A673 (cell line): ENCODE results near the gene NEDD4. TPM values are rescaled to one million over a fixed set of nuclear protein-coding genes. Genes with fewer than 3 reads are reported as not detected.

Experiments
- BruUV-seq: library from RNA; stranded (reverse); fragments of 400-500 nt; replicated peaks from 2 replicates; lab custom pipeline; 2021; lab: Mats Ljungman, UMichigan
- CTCF ChIA-PET: fragments of 300-600 bp; sonication (Branson Sonifier 250); formaldehyde crosslinking; loops from one replicate; lab custom pipeline; 2022; ENCODE audit warnings: antibody characterized with exemption; lab: Charles Lee
- POLR2A ChIA-PET: fragments of 300-600 bp; sonication (Branson Sonifier 250); formaldehyde crosslinking; loops from one replicate; lab custom pipeline; 2022; ENCODE audit warnings: antibody characterized with exemption; ENCODE audit not compliant: low non-redundant PET; lab: Charles Lee
- DNase-seq: peaks from one replicate; pipeline ENCODE4 v3.0.0-alpha.2; 2015; ENCODE audit warnings: low spot score
- H3K27ac ChIP-seq: fragments of 200-600 bp; sonication (generic); 2 replicates; pipeline ENCODE4 v1.5.1; 2016; ENCODE audit warnings: mixed run types, low read depth, mild to moderate bottlenecking, mixed read lengths, antibody characterized with exemption, low read length; ENCODE audit not compliant: poor library complexity, severe bottlenecking
- H3K27me3 ChIP-seq: fragments of 200-600 bp; sonication (generic); replicated peaks from 2 replicates; pipeline ENCODE4 v1.6.1; 2017; ENCODE audit warnings: mixed run types, low read depth, mild to moderate bottlenecking, mixed read lengths, antibody characterized with exemption, low read length; ENCODE audit not compliant: insufficient read depth, poor library complexity
- H3K36me3 ChIP-seq: fragments of 200-600 bp; sonication (generic); 2 replicates; pipeline ENCODE4 v1.6.1; 2016; ENCODE audit warnings: mixed run types, mild to moderate bottlenecking, mixed read lengths, antibody characterized with exemption, low read length; ENCODE audit not compliant: insufficient read depth, poor library complexity, severe bottlenecking
- H3K4me1 ChIP-seq: fragments of 200-600 bp; sonication (generic); 2 replicates; pipeline ENCODE4 v1.6.1; 2017; ENCODE audit warnings: mixed run types, mild to moderate bottlenecking, mixed read lengths, antibody characterized with exemption, low read length; ENCODE audit not compliant: insufficient read depth, poor library complexity, severe bottlenecking
- H3K4me3 ChIP-seq: fragments of 200-600 bp; sonication (generic); 2 replicates; pipeline ENCODE4 v1.5.1; 2016; ENCODE audit warnings: low read depth, mixed run types, mild to moderate bottlenecking, mixed read lengths, low read length; ENCODE audit not compliant: poor library complexity, severe bottlenecking
- H3K9me3 ChIP-seq: fragments of 200-600 bp; sonication (generic); 2 replicates; pipeline ENCODE4 v1.6.1; 2016; ENCODE audit warnings: mixed run types, low read depth, mild to moderate bottlenecking, mixed read lengths, antibody characterized with exemption, low read length; ENCODE audit not compliant: poor library complexity, severe bottlenecking
- CTCF ChIP-seq: fragments of 300-800, 200-600 bp; sonication (generic); conservative IDR thresholded peaks from 2 replicates; pipeline ENCODE4 v1.5.1; 2017; ENCODE audit warnings: low read depth, mild to moderate bottlenecking, antibody characterized with exemption, low read length, moderate library complexity, mixed read lengths
- EZH2 ChIP-seq: fragments of 200-600 bp; sonication (generic); IDR thresholded peaks from 2 replicates; pipeline ENCODE4 v1.6.1; 2017; ENCODE audit warnings: borderline replicate concordance, low read depth, mild to moderate bottlenecking, mixed read lengths, antibody characterized with exemption, low read length; ENCODE audit not compliant: poor library complexity, severe bottlenecking
- intact Hi-C: fragments of 100-400 bp; cut with micrococcal nuclease; formaldehyde crosslinking; loops from one replicate; pipeline ENCODE4 v1.10.0; 2022; ENCODE audit not compliant: unreplicated experiment
- total RNA-seq: library from RNA; stranded (reverse); gene quantifications from 2 replicates; pipeline ENCODE4 v1.2.3, GENCODE V29; 2021

Gene NEDD4
- total RNA-seq, 1 experiment from 2014 or later = 23.1 TPM

GRCh38 chr15:55968923-55969322, 24.5 kb downstream of the NEDD4 start:
- Histone ChIP-seq H3K4me3 (no peak overlapping the region), H3K27me3 (no peaks in the 10 kb centered on the region), H3K36me3 (no peaks in the 10 kb centered on the region), H3K27ac (no peak overlapping the region), H3K9me3 (no peaks in the 10 kb centered on the region), H3K4me1 (no peaks in the 10 kb centered on the region)
- TF ChIP-seq CTCF = no peak
- no peak for TF ChIP-seq EZH2
- ChIA-PET CTCF (no interaction called here), POLR2A (no interaction called here)
- no peak for DNase-seq
- intact Hi-C loops = no loop called here
- no TSS peak for BruUV-seq

- Histone ChIP-seq H3K4me3 (no peak overlapping the region), H3K9me3 (no peaks in the 10 kb centered on the region), H3K27me3 (no peaks in the 10 kb centered on the region), H3K4me1 (no peaks in the 10 kb centered on the region), H3K27ac (no peak overlapping the region), H3K36me3 (no peaks in the 10 kb centered on the region)
- TF ChIP-seq CTCF = no peak
- TF ChIP-seq EZH2 = no peak
- POLR2A ChIA-PET = no interaction called here
- BruUV-seq = no TSS peak
- DNase-seq = no peak
- CTCF ChIA-PET = no interaction called here
- intact Hi-C loops = no loop called here
These were observed 28.3 kb downstream of the NEDD4 start for GRCh38 chr15:55965091-55965490.

GRCh38 chr15:55960946-55961345, 32.5 kb downstream of the NEDD4 start:
- Histone ChIP-seq H3K4me3 (no peak overlapping the region), H3K36me3 (no peaks in the 10 kb centered on the region), H3K9me3 (no peaks in the 10 kb centered on the region), H3K27me3 (no peaks in the 10 kb centered on the region), H3K4me1 (no peaks in the 10 kb centered on the region), H3K27ac (no peak overlapping the region)
- no peak for DNase-seq
- no TSS peak for BruUV-seq
- no peak for TF ChIP-seq EZH2
- TF ChIP-seq CTCF = no peak
- ChIA-PET POLR2A (no interaction called here), CTCF (no interaction called here)
- intact Hi-C loops = no loop called here
